Osteoblast (primary cell): Measurements from ENCODE around the gene NTF3. TPM values are rescaled to one million over a fixed set of nuclear protein-coding genes. Genes with fewer than 3 reads are reported as not detected.

ENCODE experiments used
- DNase-seq: peaks from one replicate; pipeline ENCODE4 v3.0.0; 2011; ENCODE audit warnings: low spot score, mixed read lengths; ENCODE audit not compliant: insufficient read length; ENCODE audit errors: missing footprints
- H2AFZ ChIP-seq: 2 replicates; pipeline ENCODE4 v1.6.0; 2011; ENCODE audit warnings: mild to moderate bottlenecking, low read length
- H3K27ac ChIP-seq: 2 replicates; pipeline ENCODE4 v1.5.1; 2011; ENCODE audit warnings: mild to moderate bottlenecking, low read depth, low read length, moderate library complexity
- H3K27me3 ChIP-seq: 2 replicates; pipeline ENCODE4 v1.6.0; 2012; ENCODE audit warnings: mild to moderate bottlenecking, control low read depth, inconsistent platforms, low read length, moderate library complexity; ENCODE audit not compliant: insufficient read depth
- H3K36me3 ChIP-seq: 2 replicates; pipeline ENCODE4 v1.5.1; 2011; ENCODE audit warnings: mild to moderate bottlenecking, low read length, control low read depth, moderate library complexity; ENCODE audit not compliant: insufficient read depth
- H3K4me1 ChIP-seq: 2 replicates; pipeline ENCODE4 v1.5.1; 2011; ENCODE audit warnings: mild to moderate bottlenecking, low read length, control low read depth, moderate library complexity; ENCODE audit not compliant: insufficient read depth
- H3K4me2 ChIP-seq: 2 replicates; pipeline ENCODE4 v1.6.0; 2011; ENCODE audit warnings: mild to moderate bottlenecking, low read length; ENCODE audit not compliant: insufficient read depth
- H3K4me3 ChIP-seq: fragments of 200-600 bp; sonication (generic); 3 replicates; pipeline ENCODE4 v1.5.1; 2012; ENCODE audit warnings: mild to moderate bottlenecking, low read length, inconsistent platforms; ENCODE audit not compliant: insufficient read depth
- H3K79me2 ChIP-seq: 2 replicates; pipeline ENCODE4 v1.6.0; 2012; ENCODE audit warnings: mild to moderate bottlenecking, low read length, control low read depth, inconsistent platforms; ENCODE audit not compliant: insufficient read depth
- H3K9me3 ChIP-seq: 2 replicates; pipeline ENCODE4 v1.5.1; 2011; ENCODE audit warnings: low read depth, low read length, control low read depth
- H4K20me1 ChIP-seq: 2 replicates; pipeline ENCODE4 v1.6.0; 2012; ENCODE audit warnings: mild to moderate bottlenecking, low read length, control low read depth; ENCODE audit not compliant: insufficient read depth
- total RNA-seq: library from RNA; depleted of rRNA; stranded (reverse); fragments of >200 nt; gene quantifications from 2 replicates; pipeline ENCODE4 v1.2.3, GENCODE V29; 2012
- TF ChIP-seq, protein P1 (sequence below): IDR thresholded peaks from 2 replicates; pipeline ENCODE4 v1.5.1; 2011; ENCODE audit warnings: mild to moderate bottlenecking, low read depth, low read length, moderate library complexity; ENCODE audit errors: extremely low read depth

The NTF3 gene
- total RNA-seq, 1 donor = 1.1 TPM

DNA sequence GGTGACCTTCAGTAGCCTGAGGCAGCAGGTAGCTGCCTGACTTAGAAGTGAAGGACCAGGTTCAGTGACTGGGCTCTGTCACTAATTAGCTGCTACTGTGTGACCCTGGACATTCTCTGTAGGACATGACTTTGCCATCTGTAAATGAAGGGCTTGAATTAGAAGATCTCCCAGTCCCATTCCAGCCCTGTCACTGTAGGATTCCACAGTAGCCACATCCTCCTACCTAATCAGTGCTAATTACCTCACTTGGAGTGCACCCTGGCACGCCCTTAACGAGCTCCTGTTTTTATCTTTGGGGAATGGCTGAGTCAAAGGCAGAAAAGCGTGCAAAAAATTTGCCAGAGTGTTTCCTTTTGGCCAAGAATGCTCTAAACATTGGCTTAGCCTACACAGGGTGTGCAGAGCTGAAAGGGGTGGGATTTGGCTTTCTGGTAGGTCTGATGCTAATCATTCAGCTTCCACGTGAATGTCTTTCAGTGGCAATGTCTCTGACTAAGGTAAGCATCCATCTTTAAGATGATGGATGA is 6.8 kb downstream of the NTF3 start:
- no peaks in the 10 kb centered on the region for H3K36me3 ChIP-seq
- TF ChIP-seq, protein P1, sequence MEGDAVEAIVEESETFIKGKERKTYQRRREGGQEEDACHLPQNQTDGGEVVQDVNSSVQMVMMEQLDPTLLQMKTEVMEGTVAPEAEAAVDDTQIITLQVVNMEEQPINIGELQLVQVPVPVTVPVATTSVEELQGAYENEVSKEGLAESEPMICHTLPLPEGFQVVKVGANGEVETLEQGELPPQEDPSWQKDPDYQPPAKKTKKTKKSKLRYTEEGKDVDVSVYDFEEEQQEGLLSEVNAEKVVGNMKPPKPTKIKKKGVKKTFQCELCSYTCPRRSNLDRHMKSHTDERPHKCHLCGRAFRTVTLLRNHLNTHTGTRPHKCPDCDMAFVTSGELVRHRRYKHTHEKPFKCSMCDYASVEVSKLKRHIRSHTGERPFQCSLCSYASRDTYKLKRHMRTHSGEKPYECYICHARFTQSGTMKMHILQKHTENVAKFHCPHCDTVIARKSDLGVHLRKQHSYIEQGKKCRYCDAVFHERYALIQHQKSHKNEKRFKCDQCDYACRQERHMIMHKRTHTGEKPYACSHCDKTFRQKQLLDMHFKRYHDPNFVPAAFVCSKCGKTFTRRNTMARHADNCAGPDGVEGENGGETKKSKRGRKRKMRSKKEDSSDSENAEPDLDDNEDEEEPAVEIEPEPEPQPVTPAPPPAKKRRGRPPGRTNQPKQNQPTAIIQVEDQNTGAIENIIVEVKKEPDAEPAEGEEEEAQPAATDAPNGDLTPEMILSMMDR = no peak
- no peaks in the 10 kb centered on the region for H4K20me1 ChIP-seq
- no peak overlapping the region for H3K4me3 ChIP-seq
- H3K4me1 ChIP-seq = peaks cover 3% of the 10 kb centered on the region
- H3K9me3 ChIP-seq = peaks cover 2% of the 10 kb centered on the region
- no peak overlapping the region for H3K4me2 ChIP-seq
- H2AFZ ChIP-seq = no peak overlapping the region
- no peaks in the 10 kb centered on the region for H3K79me2 ChIP-seq
- no peak overlapping the region for H3K27ac ChIP-seq
- DNase-seq = no peak
- H3K27me3 ChIP-seq = peaks cover 22% of the 10 kb centered on the region

DNA sequence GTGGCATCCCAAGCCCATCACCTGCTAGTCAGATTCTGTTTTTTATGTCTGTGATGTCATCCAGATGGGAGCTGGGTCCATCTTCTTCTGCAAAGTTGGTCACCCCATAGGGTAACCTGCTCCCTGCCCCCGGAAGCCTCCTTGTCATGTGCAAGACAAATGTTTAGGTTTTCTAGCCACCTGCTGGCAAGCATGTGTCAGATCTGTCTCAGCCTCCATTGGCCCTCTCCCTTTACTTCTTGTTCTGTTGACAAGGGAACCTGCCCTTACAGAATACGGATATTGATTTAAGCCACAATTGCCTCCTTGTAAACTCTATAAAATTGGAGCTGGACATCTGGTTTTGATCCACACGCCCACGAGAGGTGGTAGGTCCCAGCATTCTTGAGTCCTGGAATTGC is 7.5 kb downstream of the NTF3 start:
- Histone ChIP-seq H3K36me3 (no peaks in the 10 kb centered on the region), H3K79me2 (no peaks in the 10 kb centered on the region), H3K4me1 (peaks cover 3% of the 10 kb centered on the region), H2AFZ (no peak overlapping the region), H3K27me3 (peaks cover 16% of the 10 kb centered on the region), H3K27ac (no peak overlapping the region), H3K4me2 (no peak overlapping the region), H3K9me3 (peaks cover 2% of the 10 kb centered on the region), H4K20me1 (no peaks in the 10 kb centered on the region), H3K4me3 (no peak overlapping the region)
- no peak for DNase-seq
- TF ChIP-seq, protein P1 = no peak

DNA sequence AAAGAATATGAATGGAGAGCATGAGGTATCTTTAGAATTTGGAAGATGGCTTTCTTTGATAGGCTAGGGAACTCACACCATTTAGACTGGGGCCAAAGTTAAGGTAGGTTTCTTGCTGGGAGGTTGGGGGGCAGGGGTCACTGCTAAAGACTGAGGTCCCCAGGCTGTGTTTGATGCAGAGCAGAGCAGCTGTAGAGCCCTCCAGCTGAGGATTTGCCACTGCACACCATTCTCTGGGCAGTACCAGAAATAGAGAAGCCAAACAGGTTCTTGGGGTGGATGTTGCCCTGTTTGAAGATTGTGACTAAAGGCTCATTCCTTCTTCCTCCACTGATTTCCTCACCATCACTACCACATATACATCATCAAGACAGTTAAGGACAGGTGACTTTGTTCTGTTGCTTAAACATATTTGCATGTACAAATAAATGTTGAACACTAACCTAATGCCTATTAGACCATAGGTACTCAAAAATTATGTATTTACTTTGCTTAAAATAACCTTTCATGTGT is 7.9 kb downstream of the NTF3 start:
- Histone ChIP-seq H3K27me3 (peaks cover 11% of the 10 kb centered on the region), H3K4me1 (peaks cover 3% of the 10 kb centered on the region), H3K4me2 (no peak overlapping the region), H4K20me1 (no peaks in the 10 kb centered on the region), H3K79me2 (no peaks in the 10 kb centered on the region), H3K27ac (no peak overlapping the region), H3K36me3 (no peaks in the 10 kb centered on the region), H3K4me3 (no peak overlapping the region), H3K9me3 (peaks cover 2% of the 10 kb centered on the region), H2AFZ (no peak overlapping the region)
- no peak for DNase-seq
- TF ChIP-seq, protein P1 = no peak

DNA sequence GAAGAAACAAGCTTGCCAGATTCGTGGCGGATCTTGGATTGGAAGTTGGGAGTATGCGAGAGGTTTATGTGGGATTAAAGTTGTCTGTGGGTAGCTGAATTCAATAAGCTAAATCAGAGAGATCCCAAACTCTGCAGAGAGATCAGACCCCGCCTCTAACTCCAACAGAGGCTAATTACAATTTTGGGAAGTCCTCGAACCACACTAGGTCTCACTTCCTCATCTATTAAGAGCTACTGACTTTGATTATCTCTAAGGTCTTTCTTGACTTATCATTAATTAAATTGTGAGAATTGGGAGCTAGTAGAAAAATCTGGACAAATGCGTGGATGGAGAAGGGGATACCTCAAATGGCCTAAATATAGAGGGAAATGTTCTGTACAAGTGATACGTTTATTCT is 9.1 kb downstream of the NTF3 start:
- Histone ChIP-seq H3K9me3 (peaks cover 2% of the 10 kb centered on the region), H3K4me1 (peaks cover 3% of the 10 kb centered on the region), H4K20me1 (no peaks in the 10 kb centered on the region), H3K4me3 (no peak overlapping the region), H3K4me2 (no peak overlapping the region), H3K27ac (no peak overlapping the region), H3K36me3 (no peaks in the 10 kb centered on the region), H3K79me2 (no peaks in the 10 kb centered on the region), H3K27me3 (no peaks in the 10 kb centered on the region), H2AFZ (no peak overlapping the region)
- TF ChIP-seq, protein P1 = no peak
- DNase-seq = no peak
